ENCODE measurements around the gene TDP1.

TDP1 gene

GRCh38 chr14:90027842-90028241, 72.1 kb downstream of the TDP1 start:
- Mint-ChIP-seq H3K4me1 (ENCODE audit: low read depth) (no peaks in the 10 kb centered on the region), H3K9me3 (no peaks in the 10 kb centered on the region), H3K27me3 (no peaks in the 10 kb centered on the region), H3K4me3 (no peak overlapping the region), H3K27ac (no peak overlapping the region), H3K36me3 (ENCODE audit: low read depth) (peaks cover 58% of the 10 kb centered on the region)
- intact Hi-C loops (cut with micrococcal nuclease): no loop called here

GRCh38 chr14:90034156-90034555, 78.4 kb downstream of the TDP1 start:
- no peak overlapping the region for H3K27ac Mint-ChIP-seq
- no peaks in the 10 kb centered on the region for H3K27me3 Mint-ChIP-seq
- H3K36me3 Mint-ChIP-seq (ENCODE audit: low read depth): peaks cover 63% of the 10 kb centered on the region
- H3K9me3 Mint-ChIP-seq: no peaks in the 10 kb centered on the region
- intact Hi-C loops (cut with micrococcal nuclease): no loop called here
- no peaks in the 10 kb centered on the region for H3K4me1 Mint-ChIP-seq (ENCODE audit: low read depth)
- H3K4me3 Mint-ChIP-seq: no peak overlapping the region

- Mint-ChIP-seq H3K36me3 (ENCODE audit: low read depth) (peaks cover 67% of the 10 kb centered on the region), H3K27ac (no peak overlapping the region), H3K4me3 (no peak overlapping the region), H3K4me1 (ENCODE audit: low read depth) (no peaks in the 10 kb centered on the region), H3K9me3 (no peaks in the 10 kb centered on the region), H3K27me3 (no peaks in the 10 kb centered on the region)
- intact Hi-C loops (cut with micrococcal nuclease): no loop called here
Observed at GRCh38 chr14:90034835-90035525, 79.3 kb downstream of the TDP1 start.

GRCh38 chr14:90039253-90040010, 83.7 kb downstream of the TDP1 start:
- Mint-ChIP-seq H3K36me3 (ENCODE audit: low read depth) (peaks cover 64% of the 10 kb centered on the region), H3K27ac (no peak overlapping the region), H3K4me3 (no peak overlapping the region)

GRCh38 chr14:90040411-90040810, 84.7 kb downstream of the TDP1 start:
- intact Hi-C loops (cut with micrococcal nuclease): no loop called here
- Mint-ChIP-seq H3K27ac (no peak overlapping the region), H3K4me3 (no peak overlapping the region), H3K27me3 (no peaks in the 10 kb centered on the region), H3K36me3 (ENCODE audit: low read depth) (peaks cover 61% of the 10 kb centered on the region), H3K9me3 (no peaks in the 10 kb centered on the region), H3K4me1 (ENCODE audit: low read depth) (no peaks in the 10 kb centered on the region)

More at GRCh38 chr14:90039253-90040010, 83.7 kb downstream of the TDP1 start:
- intact Hi-C loops (cut with micrococcal nuclease): no loop called here
- no peaks in the 10 kb centered on the region for H3K9me3 Mint-ChIP-seq
- no peaks in the 10 kb centered on the region for H3K4me1 Mint-ChIP-seq (ENCODE audit: low read depth)
- H3K27me3 Mint-ChIP-seq: no peaks in the 10 kb centered on the region

- no peak overlapping the region for H3K4me3 Mint-ChIP-seq
- no peaks in the 10 kb centered on the region for H3K4me1 Mint-ChIP-seq (ENCODE audit: low read depth)
- H3K27me3 Mint-ChIP-seq: no peaks in the 10 kb centered on the region
- no peaks in the 10 kb centered on the region for H3K9me3 Mint-ChIP-seq
- peaks cover 48% of the 10 kb centered on the region for H3K36me3 Mint-ChIP-seq (ENCODE audit: low read depth)
- no peak overlapping the region for H3K27ac Mint-ChIP-seq
- intact Hi-C loops (cut with micrococcal nuclease): no loop called here
Observed at GRCh38 chr14:90042496-90043252, 86.9 kb downstream of the TDP1 start.

GRCh38 chr14:90045616-90046015, 89.9 kb downstream of the TDP1 start:
- no peak overlapping the region for H3K4me3 Mint-ChIP-seq
- H3K9me3 Mint-ChIP-seq: no peaks in the 10 kb centered on the region
- intact Hi-C loops (cut with micrococcal nuclease): no loop called here
- no peak overlapping the region for H3K27ac Mint-ChIP-seq
- no peaks in the 10 kb centered on the region for H3K27me3 Mint-ChIP-seq
- no peaks in the 10 kb centered on the region for H3K4me1 Mint-ChIP-seq (ENCODE audit: low read depth)
- H3K36me3 Mint-ChIP-seq (ENCODE audit: low read depth): peaks cover 37% of the 10 kb centered on the region

- H3K27ac Mint-ChIP-seq: no peak overlapping the region
- peaks cover 26% of the 10 kb centered on the region for H3K27me3 Mint-ChIP-seq
- intact Hi-C loops (cut with micrococcal nuclease): no loop called here
- peaks cover 6% of the 10 kb centered on the region for H3K36me3 Mint-ChIP-seq (ENCODE audit: low read depth)
- H3K9me3 Mint-ChIP-seq: no peaks in the 10 kb centered on the region
- no peak overlapping the region for H3K4me3 Mint-ChIP-seq
- H3K4me1 Mint-ChIP-seq (ENCODE audit: low read depth): no peaks in the 10 kb centered on the region
Observed at GRCh38 chr14:90049390-90049789, 93.7 kb downstream of the TDP1 start.

GRCh38 chr14:90050271-90050670, 94.5 kb downstream of the TDP1 start:
- no peak overlapping the region for H3K27ac Mint-ChIP-seq
- H3K9me3 Mint-ChIP-seq: no peaks in the 10 kb centered on the region
- H3K4me3 Mint-ChIP-seq: no peak overlapping the region
- intact Hi-C loops (cut with micrococcal nuclease): no loop called here
- H3K36me3 Mint-ChIP-seq (ENCODE audit: low read depth): no peaks in the 10 kb centered on the region
- no peaks in the 10 kb centered on the region for H3K4me1 Mint-ChIP-seq (ENCODE audit: low read depth)
- peaks cover 34% of the 10 kb centered on the region for H3K27me3 Mint-ChIP-seq

GRCh38 chr14:90053044-90053443, 97.3 kb downstream of the TDP1 start:
- Mint-ChIP-seq H3K27ac (no peak overlapping the region), H3K27me3 (peaks cover 52% of the 10 kb centered on the region), H3K4me1 (ENCODE audit: low read depth) (peaks cover 6% of the 10 kb centered on the region), H3K4me3 (no peak overlapping the region), H3K9me3 (no peaks in the 10 kb centered on the region), H3K36me3 (ENCODE audit: low read depth) (no peaks in the 10 kb centered on the region)
- intact Hi-C loops (cut with micrococcal nuclease): no loop called here

- H3K9me3 Mint-ChIP-seq: no peaks in the 10 kb centered on the region
- peaks cover 64% of the 10 kb centered on the region for H3K27me3 Mint-ChIP-seq
- intact Hi-C loops (cut with micrococcal nuclease): no loop called here
- H3K36me3 Mint-ChIP-seq (ENCODE audit: low read depth): no peaks in the 10 kb centered on the region
- H3K27ac Mint-ChIP-seq: no peak overlapping the region
- peaks cover 18% of the 10 kb centered on the region for H3K4me1 Mint-ChIP-seq (ENCODE audit: low read depth)
- no peak overlapping the region for H3K4me3 Mint-ChIP-seq
Observed at GRCh38 chr14:90054803-90055202, 99.1 kb downstream of the TDP1 start.

GRCh38 chr14:90056826-90057225, 101.1 kb downstream of the TDP1 start:
- Mint-ChIP-seq H3K27me3 (peaks cover 66% of the 10 kb centered on the region), H3K9me3 (no peaks in the 10 kb centered on the region), H3K4me3 (no peak overlapping the region), H3K4me1 (ENCODE audit: low read depth) (peaks cover 22% of the 10 kb centered on the region), H3K36me3 (ENCODE audit: low read depth) (peaks cover 8% of the 10 kb centered on the region), H3K27ac (no peak overlapping the region)
- intact Hi-C loops (cut with micrococcal nuclease): no loop called here

- H3K4me3 Mint-ChIP-seq: no peak overlapping the region
- peaks cover 40% of the 10 kb centered on the region for H3K4me1 Mint-ChIP-seq (ENCODE audit: low read depth)
- peaks cover 26% of the 10 kb centered on the region for H3K36me3 Mint-ChIP-seq (ENCODE audit: low read depth)
- peaks cover 52% of the 10 kb centered on the region for H3K27me3 Mint-ChIP-seq
- no peaks in the 10 kb centered on the region for H3K9me3 Mint-ChIP-seq
- H3K27ac Mint-ChIP-seq: no peak overlapping the region
- intact Hi-C loops (cut with micrococcal nuclease): no loop called here
Observed at GRCh38 chr14:90058876-90059458, 103.2 kb downstream of the TDP1 start.

Measured in dendritic cell treated with granulocyte-macrophage colony-stimulating factor and Interleukin-4, amounts not matched to agents 40 ng/mL and 50 ng/mL, for 4 days (primary cell).